NCI-H1694 treated with DMSO at 0.1 percent for 48 hours (cell line): ENCODE data around the gene SLC24A4.

Source experiments
- DNase-seq: peaks from one replicate; lab custom pipeline; 2025; lab: John Stamatoyannopoulos, UW

SLC24A4 gene

DNA sequence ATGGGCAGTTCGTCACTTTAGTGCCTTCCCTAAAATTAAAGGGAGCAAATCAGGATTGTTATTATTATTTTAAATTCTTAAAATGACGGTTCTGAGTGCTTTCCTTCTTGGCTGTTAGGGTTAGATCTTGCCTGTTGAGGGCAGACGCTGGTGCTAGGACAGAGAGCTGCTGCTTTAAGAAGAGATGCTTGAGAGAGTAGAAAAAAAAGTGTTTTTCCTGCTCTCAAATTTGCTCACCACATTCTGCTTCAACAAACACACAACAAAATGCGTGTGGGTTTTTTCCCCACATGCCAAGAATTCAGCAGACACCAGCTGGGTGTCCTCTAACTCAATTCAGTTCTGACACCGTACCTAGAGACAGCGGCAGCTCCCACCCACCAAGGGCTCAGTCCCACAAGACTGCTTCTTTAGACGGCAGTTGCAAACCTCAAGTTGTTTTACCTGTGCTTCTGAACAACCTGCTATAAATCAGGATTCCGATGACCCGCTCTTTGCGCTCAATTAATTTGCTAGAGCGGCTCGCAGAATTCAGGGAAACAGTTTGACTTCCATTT lies 114.8 kb downstream of the SLC24A4 start:
- DNase-seq, result no peak

DNA sequence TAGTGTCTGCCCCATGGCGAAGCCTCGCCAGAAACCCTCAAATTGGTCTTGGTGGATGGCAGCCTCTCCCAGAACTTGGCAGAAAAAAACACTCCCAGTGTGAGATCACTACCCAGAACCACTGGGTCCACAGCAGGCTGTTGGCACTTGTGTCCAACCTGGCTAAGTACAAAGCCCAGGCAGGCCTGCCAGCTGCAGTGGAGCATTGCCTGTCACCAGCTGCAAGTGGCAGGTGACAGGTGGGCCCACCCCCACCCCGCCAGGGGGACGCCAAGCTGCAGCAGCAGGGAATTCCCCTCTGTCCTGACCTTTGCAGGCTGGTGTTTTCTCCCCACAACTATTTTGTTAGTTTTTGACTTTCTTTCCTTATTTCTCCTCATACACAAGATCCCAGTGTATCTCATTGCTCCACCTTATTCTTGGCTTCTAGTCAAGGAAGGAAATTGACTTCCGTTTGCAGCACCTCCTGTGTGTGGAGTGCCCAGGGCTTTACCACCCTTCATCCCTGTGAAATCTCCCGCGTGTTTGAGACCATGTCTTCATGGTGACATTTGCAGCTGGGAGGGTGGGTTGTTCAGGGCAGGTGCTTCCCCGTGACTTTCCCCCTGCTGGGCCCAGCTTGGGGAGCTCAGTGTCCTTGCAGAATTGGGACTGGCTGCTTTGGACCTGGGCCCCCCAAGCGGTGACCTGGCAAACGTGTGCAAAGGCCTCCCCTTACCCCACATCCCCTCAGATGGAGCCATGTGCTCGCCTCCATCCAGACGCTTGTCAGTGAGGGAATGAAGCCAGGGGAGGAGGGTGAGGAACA lies 116.8 kb downstream of the SLC24A4 start:
- DNase-seq, result no peak

DNA sequence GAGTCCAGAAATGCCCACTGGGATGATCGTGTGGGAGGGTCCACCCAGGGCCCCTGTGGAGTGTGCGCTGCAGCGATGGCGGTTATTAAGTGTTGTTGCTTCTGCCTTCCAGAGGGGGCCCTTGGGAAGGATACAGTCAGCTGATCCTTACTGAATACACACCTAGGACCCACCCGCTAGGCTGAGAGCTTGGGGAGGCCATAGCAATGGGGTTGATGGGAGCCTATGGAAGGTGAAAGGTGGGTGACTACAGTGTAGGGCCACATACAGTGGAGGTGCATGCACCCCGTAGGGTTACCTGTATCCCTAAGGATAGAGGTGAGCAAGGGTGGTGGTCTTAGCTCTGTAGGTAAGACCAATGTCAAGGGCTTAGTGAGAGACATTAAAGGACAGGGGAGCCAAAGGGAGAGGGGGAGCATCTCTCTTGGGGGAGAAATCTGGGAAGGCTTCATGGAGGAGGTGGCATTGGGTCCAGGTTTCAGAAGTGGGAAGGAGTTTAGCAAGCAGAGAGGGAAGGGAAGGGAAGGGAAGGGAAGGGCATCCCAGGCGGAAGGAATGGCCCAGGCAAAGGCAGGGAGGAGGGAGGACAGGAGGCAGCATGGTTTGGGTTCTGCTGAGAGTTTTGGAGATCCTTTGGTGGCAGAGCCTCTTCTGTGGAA lies 117.5 kb downstream of the SLC24A4 start:
- DNase-seq, result no peak

DNA sequence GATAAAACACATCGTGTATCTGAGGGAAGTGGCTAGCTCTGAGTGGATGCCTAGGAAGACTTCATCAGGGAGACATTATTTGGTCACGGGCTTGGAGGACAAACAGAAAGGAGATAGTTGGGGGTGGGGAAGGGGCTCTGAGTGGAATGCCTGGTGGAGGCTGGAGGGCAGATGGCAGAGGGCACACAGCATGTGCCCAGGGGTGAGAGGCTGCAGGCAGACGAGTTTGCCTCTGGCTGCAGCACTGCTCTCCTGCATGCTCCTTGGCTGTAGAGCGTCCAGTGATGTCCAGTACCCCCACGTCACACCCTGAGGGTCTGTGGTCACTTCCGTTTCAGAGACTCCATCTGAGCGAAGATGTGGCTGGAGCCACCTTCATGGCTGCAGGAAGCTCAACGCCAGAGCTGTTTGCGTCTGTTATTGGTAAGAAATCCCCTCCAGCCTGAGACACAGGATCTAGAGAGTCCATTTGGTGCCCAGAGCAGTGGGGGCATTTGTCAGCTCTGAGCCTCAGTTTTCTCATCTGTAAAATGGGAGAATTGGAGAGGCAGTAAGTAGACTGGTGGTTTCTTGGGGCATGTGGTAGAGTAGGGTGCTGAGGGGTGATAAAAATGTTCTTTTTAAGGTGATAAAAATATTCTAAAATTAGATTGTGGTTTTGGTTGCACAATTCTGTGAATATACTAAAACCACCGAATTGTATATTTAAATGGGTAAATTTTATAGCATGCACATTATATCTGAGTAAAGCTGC lies 119.0 kb downstream of the SLC24A4 start:
- no peak for DNase-seq

DNA sequence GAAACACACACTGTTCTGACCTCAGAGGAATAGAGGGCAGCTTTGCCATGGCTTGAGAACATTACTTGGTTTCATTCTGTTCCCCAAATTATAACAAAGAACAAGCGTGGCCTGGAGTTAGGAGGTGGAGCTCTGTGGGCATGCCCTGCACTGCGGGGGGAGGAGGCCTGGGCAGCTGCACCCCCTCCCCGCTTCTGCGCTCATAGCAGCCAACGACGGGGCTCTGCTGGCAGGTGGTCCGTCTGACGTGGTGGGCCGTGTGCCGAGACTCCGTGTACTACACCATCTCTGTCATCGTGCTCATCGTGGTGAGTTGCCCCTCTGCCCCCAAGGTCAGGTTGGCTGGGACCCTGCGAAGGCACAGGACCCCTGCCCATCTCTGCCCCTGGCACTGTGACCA lies 120.2 kb downstream of the SLC24A4 start:
- DNase-seq, result no peak

DNA sequence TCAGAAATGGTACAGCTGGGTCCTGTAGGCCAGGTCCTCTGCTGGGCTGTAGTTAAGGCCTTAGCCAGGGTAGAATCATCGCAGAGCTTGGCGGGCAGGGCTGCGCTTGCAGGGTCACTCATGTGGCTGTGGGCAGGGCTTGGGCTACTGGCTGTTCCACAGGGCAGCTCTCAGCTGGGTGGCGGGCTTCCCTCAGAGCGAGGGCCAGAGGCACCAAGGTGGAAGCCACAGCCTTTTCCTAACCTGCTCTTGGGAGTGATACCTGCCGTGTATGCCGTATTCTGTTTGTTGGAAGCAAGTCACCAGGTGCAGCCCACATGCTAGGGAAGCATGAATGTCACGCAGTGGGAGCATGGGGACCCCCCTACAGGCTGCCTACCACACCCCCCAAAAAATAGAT lies 120.8 kb downstream of the SLC24A4 start:
- no peak for DNase-seq

DNA sequence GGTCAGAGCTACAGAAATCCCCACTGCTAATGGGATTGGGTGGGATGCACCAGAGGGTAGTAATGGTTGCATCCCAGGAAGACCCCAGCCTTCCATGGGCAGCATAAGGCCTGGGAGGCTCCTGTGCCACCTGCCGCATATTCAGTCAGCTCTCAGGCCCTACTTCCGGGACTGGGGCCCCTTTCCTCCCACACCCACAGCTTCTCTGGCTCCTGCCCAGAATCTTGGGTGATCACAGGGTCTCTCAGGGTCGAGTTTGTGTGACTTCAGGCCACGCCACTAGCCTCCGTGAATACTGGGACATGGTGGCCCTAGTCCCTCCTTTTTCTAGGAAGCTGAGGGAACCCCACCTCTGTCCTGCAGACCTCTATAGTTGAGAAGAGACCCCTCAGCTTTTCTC lies 123.8 kb downstream of the SLC24A4 start:
- DNase-seq, result no peak

DNA sequence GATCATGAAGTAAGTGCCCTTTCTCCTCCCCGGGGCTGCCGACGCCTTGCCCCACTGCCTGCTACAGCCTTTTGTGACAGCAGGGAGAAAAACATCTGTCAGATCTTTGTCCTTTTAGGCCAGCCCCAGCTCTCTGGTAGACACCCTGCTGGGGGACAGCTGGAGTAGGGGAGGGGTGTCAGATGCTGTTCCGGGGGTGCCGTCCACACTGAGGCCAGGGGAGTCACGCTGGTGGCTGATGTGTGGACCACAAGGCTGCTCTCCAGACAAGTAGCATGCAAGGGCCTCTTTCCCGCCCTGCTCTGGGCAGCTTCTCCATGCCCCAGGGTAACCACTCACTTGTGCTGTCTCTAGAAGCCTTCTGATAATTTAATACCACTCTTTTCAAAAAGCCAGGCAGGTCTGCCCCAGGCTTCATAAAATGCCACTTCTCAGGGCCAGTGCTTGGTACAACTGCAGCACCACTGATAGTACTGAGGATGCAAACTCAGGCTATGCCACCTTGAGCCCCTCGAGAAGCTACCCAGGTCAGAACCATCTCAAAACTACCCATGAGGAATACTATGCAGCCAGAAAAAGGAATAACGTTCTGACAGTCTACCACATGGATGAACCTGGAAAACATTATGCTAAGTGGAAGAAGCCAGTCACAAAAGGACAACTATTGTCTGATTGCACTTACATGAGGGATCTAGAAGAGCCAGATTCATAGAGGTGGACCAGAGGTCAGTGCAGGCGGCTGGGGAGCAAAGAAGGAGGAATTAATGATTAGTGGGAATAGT lies 124.6 kb downstream of the SLC24A4 start:
- no peak for DNase-seq

DNA sequence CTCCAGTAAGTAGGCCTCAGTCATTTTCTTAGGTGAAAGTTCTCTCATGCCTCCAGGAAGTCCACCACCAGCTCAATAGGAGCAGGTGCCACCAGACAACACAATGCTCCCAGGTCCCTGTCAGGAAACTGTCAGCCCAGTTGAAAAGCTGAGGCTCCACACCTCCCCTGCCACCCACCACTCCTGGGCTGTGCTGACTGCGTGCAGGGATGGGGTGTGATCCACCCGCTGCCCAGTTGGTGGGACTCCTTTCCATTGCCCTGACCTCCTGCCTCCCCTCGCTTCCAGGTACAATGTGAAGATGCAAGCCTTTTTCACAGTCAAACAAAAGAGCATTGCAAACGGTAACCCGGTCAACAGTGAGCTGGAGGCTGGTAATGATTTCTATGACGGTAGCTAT lies 125.8 kb downstream of the SLC24A4 start:
- DNase-seq, result no peak

DNA sequence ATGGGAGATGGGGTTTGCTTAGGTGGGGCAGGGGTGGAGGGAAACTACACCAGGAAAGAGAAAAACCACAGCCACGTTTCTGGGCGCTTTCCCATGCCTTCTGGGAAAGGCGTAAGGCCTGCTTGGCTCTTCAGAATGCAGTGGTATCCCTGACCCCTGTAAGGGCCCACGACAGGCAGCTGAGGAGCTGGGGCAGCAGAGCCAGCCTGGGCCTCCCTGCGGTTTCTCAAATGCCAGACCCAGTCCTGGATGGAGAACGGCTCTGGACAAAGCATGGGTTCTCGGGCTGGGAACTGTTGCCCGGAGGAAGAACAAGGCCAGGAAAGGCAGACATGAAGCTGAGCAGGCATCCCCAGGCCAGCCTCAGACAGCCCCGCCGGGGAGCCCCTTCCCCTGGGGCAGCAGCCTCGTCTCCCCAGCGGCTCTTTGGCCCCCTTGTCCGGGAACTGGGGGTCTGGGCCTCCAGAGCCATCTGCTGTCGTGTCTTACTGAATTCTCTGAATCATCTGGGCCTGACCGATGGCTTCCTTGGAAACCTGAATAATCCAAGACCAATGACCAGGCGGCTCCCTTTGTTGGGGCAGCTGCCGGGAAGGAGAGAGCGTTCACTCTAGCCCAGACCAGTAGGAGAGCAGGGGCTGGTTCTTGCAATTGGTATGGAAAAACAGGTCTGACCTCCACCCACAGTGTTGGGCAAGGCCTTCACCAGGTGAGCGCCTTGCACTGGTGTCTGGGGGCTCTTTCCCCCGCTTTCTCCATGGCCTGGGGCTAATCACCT lies 126.6 kb downstream of the SLC24A4 start:
- DNase-seq, result no peak

DNA sequence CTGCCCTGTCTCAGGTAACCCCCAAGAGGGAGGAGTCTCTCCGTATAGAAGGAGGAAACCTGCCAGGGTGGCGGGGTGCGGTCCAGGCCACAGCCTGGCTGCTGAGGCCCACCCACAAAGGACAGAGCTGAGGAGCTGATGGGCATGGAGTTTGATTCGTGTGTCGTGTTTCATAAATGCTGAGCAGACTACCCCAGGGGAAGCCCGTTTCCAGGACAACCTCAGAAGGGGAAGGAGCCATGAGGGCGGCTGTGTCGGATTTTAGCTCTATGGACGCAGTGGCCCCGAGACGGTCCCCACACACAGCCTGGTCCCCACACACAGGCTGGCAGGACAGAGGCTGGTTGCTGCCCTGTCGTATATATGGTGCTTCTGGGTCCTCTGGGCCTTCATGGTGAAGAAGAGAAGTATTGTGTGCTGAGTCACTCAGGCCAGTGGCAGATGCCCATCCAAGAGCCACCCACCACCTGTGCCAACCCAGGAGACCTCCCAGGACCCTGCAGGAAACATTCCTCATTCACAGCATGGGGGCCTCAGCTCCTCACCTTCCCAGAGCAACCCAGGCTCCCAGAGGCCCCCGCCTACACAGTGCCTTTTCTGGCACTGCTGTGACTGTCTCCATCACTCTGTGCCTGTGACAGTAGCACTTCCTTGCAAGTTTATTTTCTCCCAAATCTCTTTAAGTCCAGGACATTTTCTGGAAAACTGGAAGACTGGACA lies 127.5 kb downstream of the SLC24A4 start:
- no peak for DNase-seq

DNA sequence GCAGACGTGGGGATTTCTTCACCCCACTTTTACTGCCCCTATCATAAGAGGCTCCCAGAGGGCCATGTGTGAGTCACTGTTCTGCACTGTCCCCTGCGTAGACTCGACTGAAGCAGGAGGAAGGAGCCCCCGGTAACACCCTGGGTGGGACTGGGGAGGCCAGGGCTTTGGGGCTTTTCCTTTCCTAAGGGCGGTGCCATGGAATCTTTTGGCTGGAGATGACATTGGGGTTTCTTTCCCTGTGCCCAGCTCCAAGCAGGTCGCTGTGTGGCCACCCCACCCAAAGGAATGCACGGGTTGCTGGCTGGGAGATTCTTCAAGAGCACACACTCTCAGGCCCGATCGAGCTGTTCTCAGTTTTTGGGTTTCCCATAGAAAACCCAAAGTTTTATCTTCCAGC lies 128.3 kb downstream of the SLC24A4 start:
- DNase-seq, result no peak

DNA sequence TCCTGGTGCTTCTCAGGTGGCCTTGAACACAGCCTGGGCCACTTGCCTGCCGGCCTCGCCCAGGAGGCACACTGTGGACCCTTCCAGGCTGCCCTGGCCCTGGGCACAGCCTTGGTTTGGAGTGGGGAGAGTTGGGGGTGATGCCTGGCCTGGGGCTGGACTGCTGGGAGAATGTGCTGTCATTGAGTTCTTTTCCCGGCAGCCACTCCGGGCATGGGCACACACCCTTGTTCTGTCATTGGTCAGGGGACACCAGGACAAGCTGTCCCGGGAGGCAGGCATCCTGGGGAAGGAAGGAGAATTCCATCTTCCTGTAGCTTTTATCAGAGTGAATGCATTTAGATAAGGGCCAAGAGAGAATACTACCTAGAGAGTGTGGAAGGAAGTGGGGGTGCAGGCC lies 128.8 kb downstream of the SLC24A4 start:
- DNase-seq, result no peak

DNA sequence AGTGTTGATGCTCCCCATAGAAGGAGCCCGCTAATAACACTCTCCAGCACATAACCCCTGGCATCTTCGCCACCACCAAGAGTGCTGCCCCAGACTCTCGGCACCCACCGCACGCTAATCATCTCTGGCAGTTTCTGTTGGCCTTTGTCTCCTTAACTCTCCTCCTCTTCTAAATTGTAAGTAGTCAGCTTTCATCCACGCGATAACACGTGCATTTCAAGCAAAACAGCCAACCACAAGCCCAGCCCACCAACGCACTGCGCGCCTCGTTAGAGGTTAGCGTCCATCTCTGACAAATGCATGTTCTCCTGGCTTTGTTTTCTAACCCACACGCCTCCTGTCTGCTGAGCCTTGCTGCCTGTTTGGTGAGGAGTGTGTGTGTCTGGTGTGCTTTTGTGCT lies 129.5 kb downstream of the SLC24A4 start:
- DNase-seq, result no peak

DNA sequence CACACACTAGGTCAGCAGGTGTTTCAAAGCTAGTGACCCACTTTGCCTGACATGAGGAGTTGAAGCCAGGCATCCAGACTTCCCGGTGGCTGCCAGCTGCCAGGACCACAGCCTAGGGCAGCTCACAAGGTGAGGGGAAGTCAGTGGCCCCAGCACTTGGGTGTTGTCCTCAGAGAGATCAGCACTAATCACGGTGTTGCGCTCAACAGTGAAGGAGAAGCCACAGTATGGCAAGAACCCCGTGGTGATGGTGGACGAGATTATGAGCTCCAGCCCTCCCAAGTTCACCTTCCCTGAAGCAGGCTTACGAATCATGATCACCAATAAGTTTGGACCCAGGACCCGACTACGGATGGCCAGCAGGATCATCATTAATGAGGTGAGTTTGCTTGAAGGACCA lies 130.7 kb downstream of the SLC24A4 start:
- no peak for DNase-seq

DNA sequence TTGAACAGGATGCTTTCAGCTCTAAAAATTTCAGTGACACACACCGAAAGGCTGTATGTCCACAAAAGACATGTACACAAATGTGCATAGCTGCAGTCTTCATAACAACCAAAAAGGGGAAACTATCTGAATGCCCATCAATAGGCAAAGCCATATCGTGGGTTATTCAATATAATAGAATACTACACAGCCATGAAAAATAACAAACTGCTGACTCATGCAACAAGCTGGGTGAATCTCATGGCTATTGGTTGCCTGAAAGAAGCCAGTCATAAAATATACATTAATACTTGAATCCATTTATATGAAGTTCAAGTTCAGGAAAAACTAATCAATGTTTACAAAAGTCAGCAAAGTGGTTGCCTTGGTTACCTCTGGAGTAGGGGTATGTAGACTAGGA lies 132.3 kb downstream of the SLC24A4 start:
- DNase-seq, result no peak

DNA sequence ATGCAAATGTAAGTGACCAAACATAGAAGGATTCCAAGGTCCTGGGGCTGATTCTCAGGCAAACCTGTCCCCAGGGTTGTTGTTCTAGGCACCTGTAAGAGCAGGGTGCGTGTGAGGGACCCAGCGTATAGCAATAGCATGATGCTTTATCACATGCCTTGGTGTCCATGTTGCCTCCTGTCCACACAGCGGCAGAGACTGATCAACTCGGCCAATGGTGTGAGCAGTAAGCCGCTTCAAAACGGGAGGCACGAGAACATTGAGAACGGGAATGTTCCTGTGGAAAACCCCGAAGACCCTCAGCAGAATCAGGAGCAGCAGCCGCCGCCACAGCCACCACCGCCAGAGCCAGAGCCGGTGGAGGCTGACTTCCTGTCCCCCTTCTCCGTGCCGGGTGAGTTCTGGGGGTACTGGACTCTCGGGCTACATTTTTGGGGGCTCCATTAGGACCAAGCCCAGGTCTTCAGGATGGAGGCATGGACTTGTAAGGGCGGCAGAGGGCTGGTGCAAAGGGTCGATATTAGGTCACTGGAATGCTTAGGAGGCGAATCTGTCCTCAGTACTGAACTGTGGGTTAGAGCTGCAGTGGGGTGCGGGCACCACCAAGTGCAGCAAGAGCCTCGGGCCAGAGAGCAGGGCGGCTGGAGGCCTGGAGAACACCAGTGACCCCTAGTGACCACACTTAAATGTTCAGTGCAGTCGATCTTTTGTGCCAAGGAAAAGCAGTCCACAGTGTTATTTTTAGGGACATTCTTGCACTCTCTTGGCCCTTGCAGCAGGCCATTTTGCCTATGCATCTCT lies 133.4 kb downstream of the SLC24A4 start:
- DNase-seq, result peak; percentile 48

DNA sequence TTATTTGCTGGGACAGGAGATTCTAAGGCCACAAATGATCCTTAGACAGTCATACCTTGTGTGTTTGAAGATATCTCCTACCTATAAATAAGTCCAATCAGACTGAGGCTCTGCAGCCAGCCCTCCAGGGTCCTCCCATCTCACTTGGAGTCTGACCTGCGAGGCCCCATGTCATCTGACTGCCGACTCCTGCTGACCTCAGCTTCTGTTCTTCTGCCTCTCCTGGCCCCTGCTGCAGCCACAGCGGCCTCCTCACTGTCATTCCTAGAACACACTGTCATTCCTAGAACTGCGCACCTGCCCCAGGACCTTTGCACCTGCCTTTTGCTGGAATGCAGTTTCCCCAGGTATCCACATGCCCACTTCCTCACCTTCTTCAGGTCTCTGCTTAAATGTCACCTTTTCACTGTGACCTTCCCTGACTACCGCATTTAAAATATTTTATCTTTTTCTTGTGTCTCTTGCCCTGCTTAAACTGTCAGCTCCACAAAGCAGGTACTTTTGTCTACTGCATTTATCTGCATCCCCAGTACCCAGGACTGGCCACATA lies 134.1 kb downstream of the SLC24A4 start:
- DNase-seq, result no peak
